NCI-H2171 treated with DMSO at 0.1 percent for 48 hours (cell line): ENCODE measurements around the gene HCAR2.
"Not testable (repeated sequence)": the region's sequence is repeated elsewhere in the genome, so short reads cannot be mapped to it uniquely, and the experiment has no call there.

Experiments
- DNase-seq: peaks from one replicate; lab custom pipeline; 2025; lab: John Stamatoyannopoulos, UW

HCAR2 gene

GRCh38 chr12:122702890-122703611 lies at the start of gene HCAR2:
Gene HCAR2 (minus strand): TSS chr12:122703357. CDS start chr12:122703283, 74 bp downstream.
- DNase-seq: peak; percentile 96

GRCh38 chr12:122752464-122753318 lies 49.5 kb upstream of the HCAR2 start, which contains the start of gene DENR:
Gene DENR (plus strand): TSS chr12:122752824. CDS start chr12:122753702, 878 bp downstream.
- peak; percentile 98 for DNase-seq

- not testable (repeated sequence) for DNase-seq
Measured at GRCh38 chr12:122750781-122751515, 47.8 kb upstream of the HCAR2 start.

- DNase-seq: peak; percentile 23
Measured at GRCh38 chr12:122749569-122750332, 46.6 kb upstream of the HCAR2 start.

- no peak for DNase-seq
Measured at GRCh38 chr12:122747224-122748135, 44.3 kb upstream of the HCAR2 start.

GRCh38 chr12:122743895-122744525 lies 40.9 kb upstream of the HCAR2 start:
- DNase-seq: no peak

GRCh38 chr12:122740351-122740750 lies 37.2 kb upstream of the HCAR2 start:
- DNase-seq: no peak

GRCh38 chr12:122738571-122738970 lies 35.4 kb upstream of the HCAR2 start:
- DNase-seq: no peak

GRCh38 chr12:122732611-122733010 lies 29.5 kb upstream of the HCAR2 start:
- DNase-seq: no peak

- no peak for DNase-seq
Measured at GRCh38 chr12:122732170-122732569, 29.0 kb upstream of the HCAR2 start.

GRCh38 chr12:122730215-122731014 lies 27.3 kb upstream of the HCAR2 start, which contains the start of gene HCAR1:
Gene HCAR1 (minus strand): TSS chr12:122730844. CDS start chr12:122730339, 505 bp downstream.
- DNase-seq: no peak

GRCh38 chr12:122729583-122730214 lies 26.5 kb upstream of the HCAR2 start:
- no peak for DNase-seq

GRCh38 chr12:122726080-122726558 lies 23.0 kb upstream of the HCAR2 start:
- DNase-seq: no peak

- DNase-seq: no peak
Measured at GRCh38 chr12:122725452-122726079, 22.4 kb upstream of the HCAR2 start.

- DNase-seq: no peak
Measured at GRCh38 chr12:122724641-122725243, 21.6 kb upstream of the HCAR2 start.

- no peak for DNase-seq
Measured at GRCh38 chr12:122722387-122722786, 19.2 kb upstream of the HCAR2 start.

- no peak for DNase-seq
Measured at GRCh38 chr12:122721057-122721545, 17.9 kb upstream of the HCAR2 start.
